ENCODE data around the gene AEN. TPM values are rescaled to one million over a fixed set of nuclear protein-coding genes. Genes with fewer than 3 reads are reported as not detected.

AEN gene
- total and polyA plus RNA-seq, 12 donors, result 4.9 to 29.3 (median 12.9) TPM

GRCh38 chr15:88617031-88617722 lies 4.0 kb upstream of the AEN start:
- 86 to 90% (median 89%) methylated on average over 10 of the region's 10 CpGs for WGBS, 4 donors
- no peaks in the 10 kb centered on the region for H3K9me3 ChIP-seq (replicated peaks in 1 of 3)
- H3K36me3 ChIP-seq (replicated peaks in 1 of 2), result no peaks in the 10 kb centered on the region
- peak in 1 of 7 donors; percentile 2 for DNase-seq
- H3K4me1 ChIP-seq (replicated peaks in 1 of 2), result peaks cover 4 to 15% of the 10 kb centered on the region in 2 donors
- intact Hi-C loops (cut with DNase I), result loop anchor here (5.0 to 10.0 kb wide), 3 partner anchors 52 to 140 kb away; no protein-coding TSS in a partner anchor
- H3K27ac ChIP-seq, result no peak overlapping the region
- no peaks in the 10 kb centered on the region for H3K27me3 ChIP-seq
- no peak overlapping the region for H3K4me3 ChIP-seq
- TF ChIP-seq POLR2A (IDR thresholded peaks at IDR 0.05), result no peak

GRCh38 chr15:88617790-88618189 lies 3.4 kb upstream of the AEN start:
- Histone ChIP-seq H3K4me1 (replicated peaks in 1 of 2) (peaks cover 10 to 21% of the 10 kb centered on the region in 2 donors), H3K36me3 (replicated peaks in 1 of 2) (no peaks in the 10 kb centered on the region), H3K4me3 (no peak overlapping the region), H3K9me3 (replicated peaks in 1 of 3) (no peaks in the 10 kb centered on the region), H3K27me3 (no peaks in the 10 kb centered on the region), H3K27ac (no peak overlapping the region)
- 71 to 81% (median 75%) methylated on average over 1 of the region's 1 CpG for WGBS, 4 donors
- DNase-seq, result peak in 1 of 7 donors; percentile 7
- no peak for TF ChIP-seq CTCF (IDR thresholded peaks at IDR 0.05)
- TF ChIP-seq POLR2A (IDR thresholded peaks at IDR 0.05), result no peak
- intact Hi-C loops (cut with DNase I), result loop anchor here (5.0 to 10.0 kb wide), 3 partner anchors 53 to 140 kb away; no protein-coding TSS in a partner anchor

- peak in 1 of 7 donors; percentile 6 for DNase-seq
- H3K4me3 ChIP-seq, result no peak overlapping the region
- no peak overlapping the region for H3K27ac ChIP-seq
- H3K27me3 ChIP-seq, result no peaks in the 10 kb centered on the region
- H3K9me3 ChIP-seq (replicated peaks in 1 of 3), result no peaks in the 10 kb centered on the region
- H3K4me1 ChIP-seq (replicated peaks in 1 of 2), result peaks cover 12 to 30% of the 10 kb centered on the region in 2 donors
- no peak for TF ChIP-seq POLR2A (IDR thresholded peaks at IDR 0.05)
- TF ChIP-seq CTCF (IDR thresholded peaks at IDR 0.05), result no peak
- intact Hi-C loops (cut with DNase I), result loop anchor here (5.0 to 10.0 kb wide), 3 partner anchors 54 to 141 kb away; no protein-coding TSS in a partner anchor
- no peaks in the 10 kb centered on the region for H3K36me3 ChIP-seq (replicated peaks in 1 of 2)
Observed at GRCh38 chr15:88618686-88619085, 2.5 kb upstream of the AEN start.

GRCh38 chr15:88619796-88620195 lies 1.3 kb upstream of the AEN start:
- Histone ChIP-seq H3K27me3 (no peaks in the 10 kb centered on the region), H3K36me3 (replicated peaks in 1 of 2) (no peaks in the 10 kb centered on the region), H3K9me3 (replicated peaks in 1 of 3) (no peaks in the 10 kb centered on the region), H3K4me3 (no peak overlapping the region), H3K27ac (no peak overlapping the region), H3K4me1 (replicated peaks in 1 of 2) (peaks cover 12 to 33% of the 10 kb centered on the region in 2 donors)
- intact Hi-C loops (cut with DNase I), result loop anchor here (5.0 to 10.0 kb wide), 3 partner anchors 55 to 142 kb away; no protein-coding TSS in a partner anchor
- DNase-seq, result peak in 1 of 7 donors; percentile 3
- TF ChIP-seq CTCF (IDR thresholded peaks at IDR 0.05) (no peak), POLR2A (IDR thresholded peaks at IDR 0.05) (no peak)
- WGBS, 4 donors, result 78 to 89% (median 82%) methylated on average over 2 of the region's 2 CpGs
